Nephron progenitor cell (in vitro differentiated cells): ENCODE data around the gene LRRC51.
A peak's percentile ranks its signal among the peaks of the same experiment; 100 is the strongest.

Source experiments
- DNase-seq: peaks from one replicate; pipeline ENCODE4 v3.0.0; 2021
- H3K27ac Mint-ChIP-seq: 2 replicates; pipeline ENCODE4 v1.8.0; 2021; ENCODE audit warnings: mild to moderate bottlenecking, moderate library complexity, mixed read lengths
- H3K27me3 Mint-ChIP-seq: 2 replicates; pipeline ENCODE4 v1.8.0; 2021; ENCODE audit warnings: mild to moderate bottlenecking, low read depth, mixed read lengths; ENCODE audit not compliant: poor library complexity
- H3K36me3 Mint-ChIP-seq: 2 replicates; pipeline ENCODE4 v1.8.0; 2021; ENCODE audit warnings: low read depth, mixed read lengths
- H3K4me1 Mint-ChIP-seq: 2 replicates; pipeline ENCODE4 v1.8.0; 2021; ENCODE audit warnings: mixed read lengths
- H3K4me3 Mint-ChIP-seq: 2 replicates; pipeline ENCODE4 v1.8.0; 2021; ENCODE audit warnings: mild to moderate bottlenecking, moderate library complexity, mixed read lengths
- H3K9me3 Mint-ChIP-seq: 2 replicates; pipeline ENCODE4 v1.8.0; 2021; ENCODE audit warnings: mild to moderate bottlenecking, moderate library complexity, mixed read lengths
- CTCF ChIP-seq: fragments of 200-600 bp; sonication (generic); IDR thresholded peaks from 2 replicates; pipeline ENCODE4 v1.5.0; 2021; ENCODE audit warnings: antibody characterized with exemption

The LRRC51 gene

GRCh38 chr11:72098741-72099140 is 18.1 kb downstream of the LRRC51 start:
- peaks cover 30% of the 10 kb centered on the region for H3K4me1 Mint-ChIP-seq
- TF ChIP-seq CTCF = no peak
- peaks cover under 1% of the 10 kb centered on the region for H3K9me3 Mint-ChIP-seq
- DNase-seq = no peak
- no peak overlapping the region for H3K4me3 Mint-ChIP-seq
- H3K27ac Mint-ChIP-seq = no peak overlapping the region
- no peaks in the 10 kb centered on the region for H3K27me3 Mint-ChIP-seq
- H3K36me3 Mint-ChIP-seq = peaks cover 35% of the 10 kb centered on the region

GRCh38 chr11:72100009-72100408 is 19.4 kb downstream of the LRRC51 start:
- no peak for TF ChIP-seq CTCF
- peaks cover 33% of the 10 kb centered on the region for H3K36me3 Mint-ChIP-seq
- no peaks in the 10 kb centered on the region for H3K27me3 Mint-ChIP-seq
- H3K9me3 Mint-ChIP-seq = peaks cover 3% of the 10 kb centered on the region
- peaks cover 43% of the 10 kb centered on the region for H3K4me1 Mint-ChIP-seq
- no peak for DNase-seq
- H3K4me3 Mint-ChIP-seq = no peak overlapping the region
- H3K27ac Mint-ChIP-seq = no peak overlapping the region

GRCh38 chr11:72100462-72100861 is 19.8 kb downstream of the LRRC51 start:
- peaks cover 32% of the 10 kb centered on the region for H3K36me3 Mint-ChIP-seq
- peak overlapping the region; percentile 83 for H3K27ac Mint-ChIP-seq
- DNase-seq = no peak
- H3K9me3 Mint-ChIP-seq = peaks cover 3% of the 10 kb centered on the region
- no peak for TF ChIP-seq CTCF
- H3K4me1 Mint-ChIP-seq = peaks cover 44% of the 10 kb centered on the region
- H3K4me3 Mint-ChIP-seq = no peak overlapping the region
- H3K27me3 Mint-ChIP-seq = no peaks in the 10 kb centered on the region

GRCh38 chr11:72102162-72102561 is 21.5 kb downstream of the LRRC51 start:
- DNase-seq = no peak
- Mint-ChIP-seq H3K9me3 (peaks cover 3% of the 10 kb centered on the region), H3K4me3 (peak overlapping the region; percentile 93), H3K27ac (peak overlapping the region; percentile 96), H3K27me3 (peaks cover 3% of the 10 kb centered on the region), H3K4me1 (peaks cover 44% of the 10 kb centered on the region), H3K36me3 (peaks cover 28% of the 10 kb centered on the region)
- no peak for TF ChIP-seq CTCF

- Mint-ChIP-seq H3K27ac (peak overlapping the region; percentile 96), H3K27me3 (peaks cover 3% of the 10 kb centered on the region), H3K9me3 (peaks cover 3% of the 10 kb centered on the region), H3K4me1 (peaks cover 44% of the 10 kb centered on the region), H3K4me3 (peak overlapping the region; percentile 93), H3K36me3 (peaks cover 28% of the 10 kb centered on the region)
- no peak for TF ChIP-seq CTCF
- DNase-seq = no peak
These were observed 21.9 kb downstream of the LRRC51 start for GRCh38 chr11:72102631-72102945.

- Mint-ChIP-seq H3K9me3 (peaks cover 3% of the 10 kb centered on the region), H3K27me3 (peaks cover 3% of the 10 kb centered on the region), H3K4me3 (peak within 1 kb of the TSS; percentile 93), H3K27ac (peak within 1 kb of the TSS; percentile 96), H3K36me3 (peaks cover 23% of the 10 kb centered on the region), H3K4me1 (peaks cover 44% of the 10 kb centered on the region)
- DNase-seq = peak; percentile 96
- TF ChIP-seq CTCF = peak; percentile 38
These were observed 22.5 kb downstream of the LRRC51 start, which contains the start of gene LAMTOR1 for GRCh38 chr11:72102946-72103753. Gene LAMTOR1 (minus strand): TSS chr11:72103297. CDS start chr11:72103224, 73 bp downstream.
